ENCODE data around the gene PNKP. TPM values are rescaled to one million over a fixed set of nuclear protein-coding genes. Genes with fewer than 3 reads are reported as not detected.

The PNKP gene
- 10 to 100 TPM; 71.1 to 74.5 TPM for total RNA-seq

- Mint-ChIP-seq H3K27me3 (ENCODE audit: low read depth) (no peaks in the 10 kb centered on the region), H3K27ac (peak within 1 kb of the TSS; percentile 92), H3K36me3 (ENCODE audit: insufficient read depth in 2 of 2) (peaks cover 10 to 13% of the 10 kb centered on the region in 2 donors), H3K9me3 (no peaks in the 10 kb centered on the region), H3K4me3 (no peak within 1 kb of the TSS), H3K4me1 (ENCODE audit: low read depth) (peaks cover 46% of the 10 kb centered on the region)
- DNase-seq (peak; percentile 92 to 93), ATAC-seq (replicated peaks in 1 of 2) (peak; percentile 56 to 62)
These were observed at the start of gene PNKP for GRCh38 chr19:49866933-49867782. Gene PNKP (minus strand): TSS chr19:49867576. CDS start chr19:49867204, 372 bp downstream.

- Mint-ChIP-seq H3K4me1 (ENCODE audit: low read depth) (peaks cover 69% of the 10 kb centered on the region), H3K9me3 (no peaks in the 10 kb centered on the region), H3K36me3 (ENCODE audit: insufficient read depth in 2 of 2) (peaks cover 18 to 57% of the 10 kb centered on the region in 2 donors), H3K4me3 (no peak overlapping the region), H3K27ac (peak overlapping the region; percentile 58), H3K27me3 (ENCODE audit: low read depth) (no peaks in the 10 kb centered on the region)
- no peak for ATAC-seq (replicated peaks in 1 of 2)
- no peak for DNase-seq
These were observed 47.9 kb upstream of the PNKP start for GRCh38 chr19:49915271-49915670.

- Mint-ChIP-seq H3K4me3 (no peak overlapping the region), H3K9me3 (no peaks in the 10 kb centered on the region), H3K4me1 (ENCODE audit: low read depth) (peaks cover 58% of the 10 kb centered on the region), H3K27me3 (ENCODE audit: low read depth) (no peaks in the 10 kb centered on the region), H3K36me3 (ENCODE audit: insufficient read depth in 2 of 2) (peaks cover 18 to 51% of the 10 kb centered on the region in 2 donors), H3K27ac (peak overlapping the region; percentile 13)
- DNase-seq (no peak), ATAC-seq (replicated peaks in 1 of 2) (no peak)
These were observed 46.3 kb upstream of the PNKP start for GRCh38 chr19:49913720-49914119.

- H3K4me1 Mint-ChIP-seq (ENCODE audit: low read depth), result peaks cover 64% of the 10 kb centered on the region
- H3K9me3 Mint-ChIP-seq, result no peaks in the 10 kb centered on the region
- peaks cover 18 to 51% of the 10 kb centered on the region in 2 donors for H3K36me3 Mint-ChIP-seq (ENCODE audit: insufficient read depth in 2 of 2)
- ATAC-seq (replicated peaks in 1 of 2) (peak in 1 of 2 donors; percentile 17), DNase-seq (no peak)
- peak overlapping the region in 1 of 2 donors; percentile 19 for H3K4me3 Mint-ChIP-seq
- H3K27me3 Mint-ChIP-seq (ENCODE audit: low read depth), result no peaks in the 10 kb centered on the region
- H3K27ac Mint-ChIP-seq, result peak overlapping the region; percentile 90
These were observed 45.7 kb upstream of the PNKP start for GRCh38 chr19:49912965-49913685.

GRCh38 chr19:49911381-49912145, 44.2 kb upstream of the PNKP start:
- peaks cover 75% of the 10 kb centered on the region for H3K4me1 Mint-ChIP-seq (ENCODE audit: low read depth)
- H3K27ac Mint-ChIP-seq, result peak overlapping the region; percentile 83
- H3K27me3 Mint-ChIP-seq (ENCODE audit: low read depth), result no peaks in the 10 kb centered on the region
- no peaks in the 10 kb centered on the region for H3K9me3 Mint-ChIP-seq
- peak; percentile 80 to 84 for ATAC-seq (replicated peaks in 1 of 2)
- peaks cover 17 to 48% of the 10 kb centered on the region in 2 donors for H3K36me3 Mint-ChIP-seq (ENCODE audit: insufficient read depth in 2 of 2)
- peak in 1 of 2 donors; percentile 52 for DNase-seq
- peak overlapping the region; percentile 66 to 70 for H3K4me3 Mint-ChIP-seq

GRCh38 chr19:49910179-49910578, 42.8 kb upstream of the PNKP start:
- no peak overlapping the region for H3K4me3 Mint-ChIP-seq
- H3K36me3 Mint-ChIP-seq (ENCODE audit: insufficient read depth in 2 of 2), result peaks cover 14 to 44% of the 10 kb centered on the region in 2 donors
- DNase-seq (no peak), ATAC-seq (replicated peaks in 1 of 2) (no peak)
- no peaks in the 10 kb centered on the region for H3K27me3 Mint-ChIP-seq (ENCODE audit: low read depth)
- H3K9me3 Mint-ChIP-seq, result no peaks in the 10 kb centered on the region
- H3K4me1 Mint-ChIP-seq (ENCODE audit: low read depth), result peaks cover 75% of the 10 kb centered on the region
- no peak overlapping the region for H3K27ac Mint-ChIP-seq

- H3K36me3 Mint-ChIP-seq (ENCODE audit: insufficient read depth in 2 of 2), result peaks cover 8 to 35% of the 10 kb centered on the region in 2 donors
- H3K9me3 Mint-ChIP-seq, result no peaks in the 10 kb centered on the region
- peak overlapping the region; percentile 44 for H3K27ac Mint-ChIP-seq
- DNase-seq, result no peak
- H3K4me1 Mint-ChIP-seq (ENCODE audit: low read depth), result peaks cover 73% of the 10 kb centered on the region
- H3K27me3 Mint-ChIP-seq (ENCODE audit: low read depth), result no peaks in the 10 kb centered on the region
- no peak for ATAC-seq (replicated peaks in 1 of 2)
- no peak overlapping the region for H3K4me3 Mint-ChIP-seq
These were observed 41.4 kb upstream of the PNKP start for GRCh38 chr19:49908480-49909420.

GRCh38 chr19:49907745-49908446, 40.5 kb upstream of the PNKP start:
- Mint-ChIP-seq H3K27me3 (ENCODE audit: low read depth) (no peaks in the 10 kb centered on the region), H3K36me3 (ENCODE audit: insufficient read depth in 2 of 2) (peaks cover 5 to 28% of the 10 kb centered on the region in 2 donors), H3K4me1 (ENCODE audit: low read depth) (peaks cover 73% of the 10 kb centered on the region), H3K27ac (no peak overlapping the region), H3K4me3 (no peak overlapping the region), H3K9me3 (no peaks in the 10 kb centered on the region)
- ATAC-seq (replicated peaks in 1 of 2) (no peak), DNase-seq (no peak)

GRCh38 chr19:49906879-49907564, 39.6 kb upstream of the PNKP start:
- H3K4me3 Mint-ChIP-seq, result no peak overlapping the region
- peaks cover 5 to 24% of the 10 kb centered on the region in 2 donors for H3K36me3 Mint-ChIP-seq (ENCODE audit: insufficient read depth in 2 of 2)
- no peaks in the 10 kb centered on the region for H3K9me3 Mint-ChIP-seq
- DNase-seq (no peak), ATAC-seq (replicated peaks in 1 of 2) (no peak)
- H3K27ac Mint-ChIP-seq, result peak overlapping the region; percentile 29
- no peaks in the 10 kb centered on the region for H3K27me3 Mint-ChIP-seq (ENCODE audit: low read depth)
- peaks cover 71% of the 10 kb centered on the region for H3K4me1 Mint-ChIP-seq (ENCODE audit: low read depth)

- Mint-ChIP-seq H3K27me3 (ENCODE audit: low read depth) (no peaks in the 10 kb centered on the region), H3K4me3 (peak overlapping the region in 1 of 2 donors; percentile 49), H3K4me1 (ENCODE audit: low read depth) (peaks cover 73% of the 10 kb centered on the region), H3K9me3 (no peaks in the 10 kb centered on the region), H3K36me3 (ENCODE audit: insufficient read depth in 2 of 2) (peaks cover 5 to 15% of the 10 kb centered on the region in 2 donors), H3K27ac (no peak overlapping the region)
- DNase-seq, result no peak
- ATAC-seq (replicated peaks in 1 of 2), result no peak
These were observed 36.8 kb upstream of the PNKP start for GRCh38 chr19:49904136-49904535.

Measured in activated T-cell treated with anti-CD3 and anti-CD28 coated beads, Interleukin-2, amount 50 U/mL, for 72 hours (primary cell).